Large intestine (tissue), 3 donors: Measurements from ENCODE around the gene DIP2C. TPM values are rescaled to one million over a fixed set of nuclear protein-coding genes. Genes with fewer than 3 reads are reported as not detected.

Experiments used
- DNase-seq, 2 donors: peaks; one replicate each; pipeline versions ENCODE4 v3.0.0 to v3.0.0-alpha.2; 2013
- H3K27ac ChIP-seq: one replicate; pipeline ENCODE4 v1.5.1; 2013; ENCODE audit warnings: low read length
- H3K27me3 ChIP-seq: 2 replicates; pipeline ENCODE4 v1.6.1; 2013; ENCODE audit warnings: low read length; ENCODE audit not compliant: control insufficient read depth, insufficient read depth
- H3K36me3 ChIP-seq: 2 replicates; pipeline ENCODE4 v1.6.1; 2013; ENCODE audit warnings: low read length; ENCODE audit not compliant: control insufficient read depth, insufficient read depth
- H3K4me1 ChIP-seq: one replicate; pipeline ENCODE4 v1.6.1; 2013; ENCODE audit warnings: low read length; ENCODE audit not compliant: control insufficient read depth, insufficient read depth
- H3K4me3 ChIP-seq: one replicate; pipeline ENCODE4 v1.5.1; 2013; ENCODE audit warnings: low read length
- H3K9me3 ChIP-seq: one replicate; pipeline ENCODE4 v1.6.1; 2013; ENCODE audit warnings: mild to moderate bottlenecking, low read depth, low read length, moderate library complexity; ENCODE audit not compliant: control insufficient read depth
- WGBS: methylation state at CpG from one replicate; pipeline ENCODE4 v1.1.5; 2013; ENCODE audit warnings: low lambda C conversion rate; ENCODE audit not compliant: insufficient coverage; 5-methylcytosine and 5-hydroxymethylcytosine counted together
- polyA plus RNA-seq: library from polyadenylated mRNA; unstranded; fragments of 120-200 nt; gene quantifications from one replicate; pipeline ENCODE4 v1.2.1, GENCODE V29; 2013

Gene DIP2C
- polyA plus RNA-seq, 1 donor, result 16.5 TPM

DNA sequence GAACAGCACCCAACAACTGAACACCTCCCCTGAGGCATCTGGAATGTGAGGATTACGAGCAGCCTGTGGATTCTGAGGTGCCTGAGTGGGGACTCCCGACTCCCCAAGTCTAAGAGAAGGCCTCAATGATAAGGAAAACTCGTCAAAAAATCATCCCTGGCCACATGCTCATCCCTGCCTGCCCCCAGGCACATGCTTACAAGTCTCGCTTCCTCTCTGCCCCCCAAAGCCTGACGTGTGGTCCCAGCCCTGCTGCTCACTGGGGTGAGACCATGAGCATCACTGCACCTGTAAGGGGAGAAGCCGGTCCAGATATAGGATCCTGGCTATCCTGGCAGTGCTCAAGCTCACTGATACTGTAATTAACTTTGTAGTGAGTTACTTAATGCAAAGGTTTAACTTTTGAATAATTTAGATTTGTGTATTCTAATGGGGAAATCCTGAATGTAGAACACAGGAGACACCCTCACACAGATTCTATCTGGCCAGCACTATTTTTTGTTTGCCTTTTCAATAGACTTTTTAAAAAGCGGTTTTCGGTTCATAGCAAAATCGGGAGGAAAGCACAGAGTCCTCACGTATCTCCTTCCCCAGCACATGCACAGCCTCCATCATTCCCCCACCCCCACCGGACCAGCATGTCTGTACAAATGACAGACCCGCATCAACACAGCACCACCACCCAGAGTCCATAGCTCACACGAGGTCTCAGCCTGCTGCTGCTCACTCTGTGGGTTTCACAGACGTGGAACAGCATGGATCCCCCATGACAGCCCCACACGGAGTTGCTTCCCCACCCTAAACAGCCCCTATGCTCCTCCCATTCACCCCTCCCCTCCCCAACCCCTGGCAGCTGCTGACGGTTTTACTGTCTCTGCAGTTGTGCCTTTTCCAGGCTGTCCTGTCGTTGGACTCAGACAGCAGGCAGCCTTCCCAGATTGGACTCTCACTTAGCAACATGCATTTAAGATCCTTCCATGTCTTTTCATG lies 167.9 kb downstream of the DIP2C start:
- Histone ChIP-seq H3K27ac (no peak overlapping the region), H3K36me3 (peaks cover 9% of the 10 kb centered on the region), H3K27me3 (no peaks in the 10 kb centered on the region), H3K4me1 (no peaks in the 10 kb centered on the region), H3K9me3 (no peaks in the 10 kb centered on the region), H3K4me3 (no peak overlapping the region)
- WGBS, result 80% methylated on average over 1 of the region's 17 CpGs
- no peak for DNase-seq

DNA sequence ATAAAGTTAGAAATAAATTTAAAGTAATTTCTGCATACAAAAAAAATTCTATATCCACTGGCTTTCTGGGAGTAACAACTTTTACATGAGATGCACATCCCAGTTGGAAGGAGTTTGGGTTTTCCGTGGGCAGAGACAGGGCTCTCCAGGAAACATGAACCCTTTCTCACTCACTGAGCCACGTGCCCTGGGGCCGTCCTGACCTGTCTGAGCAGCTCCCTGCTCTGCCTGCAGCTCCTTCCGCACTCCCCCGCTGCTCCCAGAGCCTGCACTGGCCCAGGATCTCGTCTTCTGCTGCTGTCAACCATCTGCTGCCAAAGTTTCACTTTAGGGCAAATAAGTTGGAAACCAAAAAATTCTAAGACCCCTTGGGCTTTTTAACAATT lies 169.1 kb downstream of the DIP2C start:
- no peak overlapping the region for H3K4me3 ChIP-seq
- no peaks in the 10 kb centered on the region for H3K4me1 ChIP-seq
- WGBS, result 60% methylated on average over 1 of the region's 6 CpGs
- no peaks in the 10 kb centered on the region for H3K27me3 ChIP-seq
- H3K27ac ChIP-seq, result no peak overlapping the region
- peaks cover 9% of the 10 kb centered on the region for H3K36me3 ChIP-seq
- no peaks in the 10 kb centered on the region for H3K9me3 ChIP-seq
- no peak for DNase-seq

DNA sequence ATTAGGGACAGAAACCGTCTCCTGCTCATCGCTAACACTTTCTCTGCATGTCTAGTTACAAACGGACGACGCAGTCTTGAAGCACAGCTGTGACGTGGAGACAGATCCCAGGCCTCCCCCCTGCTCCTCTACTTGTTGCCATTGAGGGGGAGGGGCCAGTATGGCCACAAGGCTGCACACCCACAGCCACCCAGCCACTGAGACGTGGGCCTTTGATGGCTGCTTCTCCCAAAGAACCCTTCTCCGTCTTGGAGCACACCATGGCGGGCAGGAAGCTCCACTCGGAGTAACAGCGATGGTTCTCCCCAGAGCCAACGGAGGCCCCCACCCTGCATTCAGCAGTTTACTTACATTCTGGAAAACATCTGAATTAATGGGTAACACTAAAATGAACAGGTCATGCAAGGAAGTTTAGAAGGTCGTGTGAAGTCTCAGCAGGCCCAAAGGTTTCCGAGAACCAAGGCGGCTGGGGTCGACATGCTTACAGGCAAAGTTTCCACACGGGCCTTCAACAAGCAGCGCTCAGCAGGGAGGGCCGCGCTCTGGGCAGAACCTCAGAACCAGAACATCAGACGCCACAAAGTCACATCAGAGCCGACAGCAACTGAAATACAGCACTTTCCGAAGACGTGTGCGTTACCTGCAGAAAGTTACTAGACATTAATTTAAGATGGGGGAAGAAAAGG lies 169.6 kb downstream of the DIP2C start:
- no peaks in the 10 kb centered on the region for H3K27me3 ChIP-seq
- no peaks in the 10 kb centered on the region for H3K9me3 ChIP-seq
- H3K27ac ChIP-seq, result no peak overlapping the region
- peaks cover 9% of the 10 kb centered on the region for H3K36me3 ChIP-seq
- no peak overlapping the region for H3K4me3 ChIP-seq
- 80% methylated on average over 5 of the region's 25 CpGs for WGBS
- H3K4me1 ChIP-seq, result no peaks in the 10 kb centered on the region
- no peak for DNase-seq

- Histone ChIP-seq H3K4me3 (no peak overlapping the region), H3K9me3 (no peaks in the 10 kb centered on the region), H3K27ac (no peak overlapping the region), H3K36me3 (peaks cover 9% of the 10 kb centered on the region), H3K4me1 (no peaks in the 10 kb centered on the region), H3K27me3 (no peaks in the 10 kb centered on the region)
- WGBS, result no CpG with 5 or more reads among the region's 16 CpGs
- DNase-seq, result no peak
Measured at GRCh38 chr10:519055-519715, 170.3 kb downstream of the DIP2C start.

DNA sequence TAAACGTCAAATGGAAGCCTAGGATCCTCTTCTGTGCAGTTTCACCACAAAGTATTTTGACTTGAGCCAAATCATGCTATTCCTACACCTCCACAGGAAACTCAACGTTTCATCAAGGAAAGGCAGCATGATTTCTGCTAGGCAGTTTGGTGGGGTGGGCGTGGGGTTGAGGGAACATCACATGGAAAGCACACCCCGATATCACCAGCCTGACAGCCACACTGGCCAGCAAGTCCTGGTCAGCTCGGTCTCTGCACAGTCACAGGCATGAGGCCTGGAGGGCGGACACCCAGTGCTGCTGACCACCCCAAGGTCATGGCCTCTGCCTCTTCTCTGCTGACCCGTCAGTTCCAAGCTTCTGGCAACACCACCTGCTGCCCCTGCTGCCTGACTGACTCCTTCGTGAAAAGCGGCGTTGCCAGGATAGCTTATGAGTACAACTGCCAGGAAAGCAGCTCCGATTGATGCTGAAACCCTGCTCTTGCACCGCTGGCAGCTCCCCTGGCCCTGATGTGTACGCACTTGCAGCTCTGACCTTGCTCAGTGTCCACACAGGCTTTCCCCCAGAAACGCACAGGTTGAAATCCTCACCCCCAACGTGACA lies 171.5 kb downstream of the DIP2C start:
- H3K36me3 ChIP-seq, result peaks cover 9% of the 10 kb centered on the region
- H3K9me3 ChIP-seq, result no peaks in the 10 kb centered on the region
- H3K4me3 ChIP-seq, result no peak overlapping the region
- DNase-seq, result no peak
- no peak overlapping the region for H3K27ac ChIP-seq
- H3K27me3 ChIP-seq, result no peaks in the 10 kb centered on the region
- WGBS, result no CpG with 5 or more reads among the region's 15 CpGs
- H3K4me1 ChIP-seq, result peaks cover 7% of the 10 kb centered on the region

DNA sequence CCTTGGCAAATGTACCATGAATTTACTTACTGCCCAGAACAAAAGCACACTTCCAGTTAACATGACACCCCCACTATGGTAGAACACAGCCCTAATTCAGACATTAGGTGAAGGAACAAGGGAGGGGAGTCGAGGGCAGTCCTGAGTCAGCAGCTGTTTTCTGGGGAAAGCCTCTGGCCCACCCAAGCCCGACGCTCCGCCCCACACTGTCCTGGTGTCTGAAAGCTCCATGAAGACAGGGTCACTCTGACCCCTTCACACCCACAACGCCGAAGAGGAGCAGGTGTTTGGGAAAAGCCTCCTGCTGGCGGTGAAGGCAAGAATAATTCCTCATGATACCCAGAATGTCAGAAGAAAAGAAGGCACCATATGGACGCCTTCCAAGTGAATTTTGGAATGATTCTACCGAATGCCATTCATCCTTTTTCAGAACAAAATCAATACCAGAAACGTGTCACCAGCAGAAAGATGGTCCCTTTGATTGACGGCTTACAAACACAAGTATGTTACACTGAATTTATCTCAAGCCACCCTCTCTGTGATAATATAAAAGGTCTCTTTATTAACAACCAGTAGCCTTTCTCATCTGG lies 172.1 kb downstream of the DIP2C start:
- Histone ChIP-seq H3K27me3 (no peaks in the 10 kb centered on the region), H3K27ac (no peak overlapping the region), H3K36me3 (peaks cover 9% of the 10 kb centered on the region), H3K9me3 (no peaks in the 10 kb centered on the region), H3K4me3 (no peak overlapping the region), H3K4me1 (peaks cover 7% of the 10 kb centered on the region)
- no peak for DNase-seq
- WGBS, result no CpG with 5 or more reads among the region's 11 CpGs

- Histone ChIP-seq H3K4me1 (peaks cover 7% of the 10 kb centered on the region), H3K36me3 (peaks cover 9% of the 10 kb centered on the region), H3K27ac (no peak overlapping the region), H3K27me3 (no peaks in the 10 kb centered on the region), H3K4me3 (no peak overlapping the region), H3K9me3 (no peaks in the 10 kb centered on the region)
- DNase-seq, result no peak
- 100% methylated on average over 2 of the region's 10 CpGs for WGBS
Measured at GRCh38 chr10:516764-517163, 172.7 kb downstream of the DIP2C start.

- H3K9me3 ChIP-seq, result no peaks in the 10 kb centered on the region
- H3K27ac ChIP-seq, result no peak overlapping the region
- H3K36me3 ChIP-seq, result peaks cover 9% of the 10 kb centered on the region
- no peaks in the 10 kb centered on the region for H3K27me3 ChIP-seq
- no CpG with 5 or more reads among the region's 8 CpGs for WGBS
- no peak for DNase-seq
- H3K4me1 ChIP-seq, result peaks cover 7% of the 10 kb centered on the region
- no peak overlapping the region for H3K4me3 ChIP-seq
Measured at GRCh38 chr10:515674-516073, 173.8 kb downstream of the DIP2C start.

GRCh38 chr10:514137-514671 lies 175.3 kb downstream of the DIP2C start:
- WGBS, result no CpG with 5 or more reads among the region's 22 CpGs
- H3K4me3 ChIP-seq, result no peak overlapping the region
- H3K27ac ChIP-seq, result no peak overlapping the region

More at GRCh38 chr10:514137-514671, 175.3 kb downstream of the DIP2C start:
- peak in 1 of 2 donors; percentile 38 for DNase-seq
- Histone ChIP-seq H3K36me3 (peaks cover 2% of the 10 kb centered on the region), H3K9me3 (no peaks in the 10 kb centered on the region), H3K4me1 (peaks cover 7% of the 10 kb centered on the region), H3K27me3 (no peaks in the 10 kb centered on the region)
